Heart right ventricle (tissue), 16 donors: ENCODE data around the gene NOP10. TPM values are rescaled to one million over a fixed set of nuclear protein-coding genes. Genes with fewer than 3 reads are reported as not detected.
A peak's percentile ranks its signal among the peaks of the same experiment; 100 is the strongest.
"Not testable (repeated sequence)": the region's sequence is repeated elsewhere in the genome, so short reads cannot be mapped to it uniquely, and the experiment has no call there.

Source experiments
- ATAC-seq, 8 donors: fragments of 200-7000 bp; cut with Tn5 transposase; one replicate each; pipeline ENCODE4 v1.9.1; 2020; ENCODE audit warnings: mild to moderate bottlenecking in 8 of 8, moderate library complexity in 8 of 8, moderate number of reproducible peaks in 1 of 8
- DNase-seq, 2 donors: peaks; one replicate each; pipeline ENCODE4 v3.0.0-alpha.2; 2020
- H3K27ac ChIP-seq, 10 donors: fragments of 200-600 bp; sonication (generic) in 2 of 10; one replicate each; pipeline versions ENCODE4 v1.5.0 to v1.8.0; 2020 to 2022; ENCODE audit warnings: mild to moderate bottlenecking in 3 of 10
- H3K27me3 ChIP-seq, 7 donors: fragments of 200-600 bp; one replicate each; pipeline ENCODE4 v1.8.0; 2021 to 2022; ENCODE audit warnings: mild to moderate bottlenecking in 2 of 7
- H3K36me3 ChIP-seq, 9 donors: fragments of 200-600 bp; sonication (generic) in 1 of 9; one replicate each; pipeline versions ENCODE4 v1.5.0 to v1.8.0; 2020 to 2022; ENCODE audit warnings: mild to moderate bottlenecking in 2 of 9
- H3K4me1 ChIP-seq, 9 donors: fragments of 200-600 bp; sonication (generic) in 1 of 9; one replicate each; pipeline versions ENCODE4 v1.5.0 to v1.8.0; 2020 to 2022; ENCODE audit warnings: mild to moderate bottlenecking in 4 of 9
- H3K4me3 ChIP-seq, 10 donors: fragments of 200-600 bp; sonication (generic) in 2 of 10; one replicate each; pipeline versions ENCODE4 v1.5.0 to v1.8.0; 2020 to 2022; ENCODE audit warnings: mild to moderate bottlenecking in 7 of 10, moderate library complexity in 2 of 10
- H3K9me3 ChIP-seq, 11 donors: fragments of 200-600 bp in 10 of 11; sonication (generic) in 2 of 11; one replicate each; pipeline versions ENCODE4 v1.5.0 to v1.8.0; 2013 to 2022; ENCODE audit warnings: mild to moderate bottlenecking in 2 of 11, control low read depth in 1 of 11, moderate library complexity in 1 of 11
- CTCF ChIP-seq, 9 donors: fragments of 200-600 bp; sonication (generic) in 2 of 9; IDR thresholded peaks; one replicate each; pipeline versions ENCODE4 v1.5.0 to v1.8.0; 2021 to 2022; ENCODE audit warnings: antibody characterized with exemption in 9 of 9, mild to moderate bottlenecking in 5 of 9, moderate library complexity in 1 of 9
- WGBS, 2 donors: extraction: QIAGEN DNeasy Blood & Tissue Kit; methylation state at CpG; one replicate each; pipeline ENCODE4 v1.1.7; 2013; ENCODE audit warnings: inconsistent platforms in 1 of 2; 5-methylcytosine and 5-hydroxymethylcytosine counted together
- intact Hi-C, 10 donors: fragments of 100-400 bp; cut with DNase I; formaldehyde crosslinking; loops; one replicate each; pipeline versions ENCODE4 v1.11.1 to v1.14.2; 2022
- polyA plus RNA-seq, 2 donors: library from polyadenylated mRNA; stranded (reverse); fragments of 200-250 nt; gene quantifications; one replicate each; pipeline ENCODE4 v1.2.3, GENCODE V29; 2013
- total RNA-seq, 10 donors: library from RNA; stranded (reverse); fragmentation: NEBNext Ultra II Directional in 3 of 10; extraction: Animal tissue kit (Norgen Biotek cat#: 25700) in 3 of 10; gene quantifications; one replicate each; pipeline versions ENCODE4 v1.2.1 to v1.2.4, GENCODE V29; 2021 to 2023
- donor health status: Arrhythmogenic right ventricular cardiomyopathy.
- donor health status: ischemic (EF 13 %, LVEDD 7.1; RV severe dilation, severe dysfunction).
- donor health status: healthy with polysubstance abuse.
- donor health status: DM: no; HTN: yes; CAD: no.
- donor health status: DM: no; HTN: no; CAD: no.
- donor health status: ischemic (EF 25% LVEDD 6.9; RV normal size, moderate dysfunction).
- donor health status: ischemic (EF 25% LVEDD 5.7; RV mildly dilated, moderate dysfunction).
- donor health status: healthy.
- donor health status: DM: yes; HTN: yes; CAD: no.
- donor health status: Ischemic cardiomyopathy.
- donor health status: ischemic (EF 35%, LVEDD 5.7; RV mildly dilated, moderate dysfunction).
- donor health status: nonischemic (EF 11% LVEDD 7.7; RV severe dilation, severe dysfunction).
- donor health status: DM: yes; HTN: yes; CAD: no.
- donor health status: PGD.
- donor health status: ischemic (EF 29% LVEDD 5.4; RV normal size, mild dysfunction).
- donor health status: nonischemic (EF 23%, LVEDD 6.1; RV moderate dilation, normal function).

NOP10 gene
- total and polyA plus RNA-seq, 12 donors = 92.3 to 410 (median 119) TPM

- DNase-seq = no peak
- no peak for ATAC-seq
- intact Hi-C loops = loop anchor here in 1 of 10 donors (10.0 kb wide), 1 partner anchor 235 kb away; the partner anchor contains the start of gene GOLGA8B
- H3K4me1 ChIP-seq = no peaks in the 10 kb centered on the region
- TF ChIP-seq CTCF (IDR thresholded peaks at IDR 0.05) = no peak
- no peak overlapping the region for H3K27ac ChIP-seq
- H3K4me3 ChIP-seq = no peak overlapping the region
- WGBS, 2 donors = 85 to 90% methylated on average over 4 of the region's 4 CpGs
- H3K27me3 ChIP-seq = no peaks in the 10 kb centered on the region
- peaks cover 0 to 9% (median 0%) of the 10 kb centered on the region in 9 donors for H3K36me3 ChIP-seq
- no peaks in the 10 kb centered on the region for H3K9me3 ChIP-seq
Measured at GRCh38 chr15:34349769-34350168, 6.8 kb upstream of the NOP10 start.

- H3K9me3 ChIP-seq = no peaks in the 10 kb centered on the region
- no peak overlapping the region for H3K27ac ChIP-seq
- no peaks in the 10 kb centered on the region for H3K27me3 ChIP-seq
- 25 to 41% methylated on average over 1 of the region's 1 CpG for WGBS, 2 donors
- no peak overlapping the region for H3K4me3 ChIP-seq
- no peaks in the 10 kb centered on the region for H3K36me3 ChIP-seq
- no peak for ATAC-seq
- TF ChIP-seq CTCF (IDR thresholded peaks at IDR 0.05) = no peak
- intact Hi-C loops = loop anchor here in 1 of 10 donors (10.0 kb wide), 1 partner anchor 236 kb away; the partner anchor contains the start of gene GOLGA8B
- no peak for DNase-seq
- H3K4me1 ChIP-seq = no peaks in the 10 kb centered on the region
Measured at GRCh38 chr15:34348735-34349300, 5.9 kb upstream of the NOP10 start.

- WGBS, 2 donors = 77 to 84% methylated on average over 13 of the region's 13 CpGs
- intact Hi-C loops = loop anchor here in 1 of 10 donors (10.0 kb wide), 1 partner anchor 237 kb away; the partner anchor contains the start of gene GOLGA8B
- ATAC-seq = peak in 1 of 8 donors; percentile 21
- Histone ChIP-seq H3K9me3 (no peaks in the 10 kb centered on the region), H3K27ac (peak overlapping the region in 1 of 10 donors; percentile 7), H3K4me1 (peaks cover 0 to 3% (median 0%) of the 10 kb centered on the region in 9 donors), H3K4me3 (no peak overlapping the region), H3K27me3 (no peaks in the 10 kb centered on the region), H3K36me3 (no peaks in the 10 kb centered on the region)
- no peak for DNase-seq
- no peak for TF ChIP-seq CTCF (IDR thresholded peaks at IDR 0.05)
Measured at GRCh38 chr15:34347951-34348638, 5.2 kb upstream of the NOP10 start.

- not testable (repeated sequence) for H3K9me3 ChIP-seq, DNase-seq, H3K27me3 ChIP-seq
- intact Hi-C loops = loop anchor here in 5 of 10 donors (2.0 to 10.0 kb wide), 4 partner anchors 25 to 243 kb away; partner anchors contain the start of genes LPCAT4 (in 3 of the 5), EMC4 (in 2 of the 5) and GOLGA8B (in 1 of the 5)
- Histone ChIP-seq H3K4me3 (peak overlapping the region; percentile 56 to 92 (median 76)), H3K27ac (peak overlapping the region; percentile 14 to 94 (median 92)), H3K4me1 (peaks cover 0 to 45% (median 19%) of the 10 kb centered on the region in 9 donors), H3K36me3 (peaks cover 0 to 35% (median 5%) of the 10 kb centered on the region in 9 donors)
- ATAC-seq = peak in 3 of 8 donors; percentile 1 to 10 (median 7)
- 42 to 43% methylated on average over 26 of the region's 26 CpGs for WGBS, 2 donors
Measured at GRCh38 chr15:34342213-34342736, 661 bp downstream of the NOP10 start.
